K562 (cell line): ENCODE measurements around the gene KAT7.

Experiments
- BRCA1 ChIP-seq, 2 experiments: fragments of 450-650 bp in 1 of 2; sonication (generic) in 1 of 2; formaldehyde crosslinking in 1 of 2; IDR thresholded peaks; 2 replicates each; pipeline versions ENCODE4 v1.5.0 to v1.6.1; 2017 to 2020; ENCODE audit warnings: mild to moderate bottlenecking in 1 of 2, missing genetic modification reagents in 1 of 2
- XRCC5 ChIP-seq: fragments of 200-400 bp; formaldehyde crosslinking; IDR thresholded peaks from 2 replicates; pipeline ENCODE4 v1.6.1; 2017; ENCODE audit warnings: low read depth, mild to moderate bottlenecking, low read length
- ZBTB8A ChIP-seq: fragments of 450-650 bp; IDR thresholded peaks from 2 replicates; pipeline ENCODE4 v1.6.1; 2018; ENCODE audit warnings: mild to moderate bottlenecking, moderate library complexity; ENCODE audit not compliant: partially characterized antibody
- TF ChIP-seq, protein P1 (sequence below), 3 experiments: IDR thresholded peaks in 2 of 3; conservative IDR thresholded peaks in 1 of 3; 2 replicates each; pipeline ENCODE4 v1.5.1; 2011 to 2012; ENCODE audit warnings: low read length in 3 of 3, mild to moderate bottlenecking in 3 of 3, control low read depth in 2 of 3, improper control_type of control experiment in 1 of 3, inconsistent platforms in 1 of 3, low read depth in 1 of 3, mixed read lengths in 1 of 3, moderate library complexity in 1 of 3; ENCODE audit not compliant: insufficient read depth in 2 of 3

DNA sequence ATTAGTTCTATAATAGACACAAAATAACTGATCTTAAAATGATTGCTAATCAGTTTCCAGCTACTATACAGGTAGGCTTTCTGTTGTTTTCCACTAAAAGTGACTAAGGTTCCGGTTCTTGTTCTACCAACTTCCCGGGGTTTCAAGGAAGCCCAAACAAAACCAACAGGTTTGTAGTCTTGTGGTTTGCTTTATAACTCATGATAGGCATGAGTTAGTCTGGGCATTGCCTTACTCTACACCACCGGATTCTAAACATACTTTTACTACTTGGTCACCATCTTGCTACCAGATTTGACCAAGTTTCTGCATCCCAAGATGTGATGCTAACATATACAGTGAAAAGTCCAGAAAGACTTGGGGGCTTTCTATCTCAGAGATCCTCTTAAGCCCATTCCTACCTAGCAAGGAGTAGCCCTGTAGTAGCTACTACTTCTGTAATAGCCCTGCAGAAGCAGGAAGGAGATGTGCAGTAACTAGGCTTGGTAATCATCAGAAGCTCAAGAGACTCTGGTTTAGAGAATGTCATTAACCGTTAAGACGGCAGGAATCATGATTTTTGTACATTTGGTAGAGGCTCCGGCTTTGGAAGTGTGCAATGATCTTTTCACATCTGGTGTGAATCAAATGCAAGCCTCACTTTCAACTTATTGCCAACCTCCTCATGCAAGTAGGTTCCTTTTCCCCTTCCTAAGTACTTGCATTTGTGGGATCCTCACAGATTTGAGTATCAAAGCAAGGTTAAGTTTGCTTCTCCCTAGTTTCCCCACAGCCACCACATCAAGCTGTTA is 26.1 kb upstream of the KAT7 start:
- no peak for TF ChIP-seq BRCA1 (IDR thresholded peaks at IDR 0.05)
- TF ChIP-seq BRCA1 (CRISPR knock-in tag; IDR thresholded peaks at IDR 0.05): no peak
- TF ChIP-seq ZBTB8A: no peak
- TF ChIP-seq, protein P1, sequence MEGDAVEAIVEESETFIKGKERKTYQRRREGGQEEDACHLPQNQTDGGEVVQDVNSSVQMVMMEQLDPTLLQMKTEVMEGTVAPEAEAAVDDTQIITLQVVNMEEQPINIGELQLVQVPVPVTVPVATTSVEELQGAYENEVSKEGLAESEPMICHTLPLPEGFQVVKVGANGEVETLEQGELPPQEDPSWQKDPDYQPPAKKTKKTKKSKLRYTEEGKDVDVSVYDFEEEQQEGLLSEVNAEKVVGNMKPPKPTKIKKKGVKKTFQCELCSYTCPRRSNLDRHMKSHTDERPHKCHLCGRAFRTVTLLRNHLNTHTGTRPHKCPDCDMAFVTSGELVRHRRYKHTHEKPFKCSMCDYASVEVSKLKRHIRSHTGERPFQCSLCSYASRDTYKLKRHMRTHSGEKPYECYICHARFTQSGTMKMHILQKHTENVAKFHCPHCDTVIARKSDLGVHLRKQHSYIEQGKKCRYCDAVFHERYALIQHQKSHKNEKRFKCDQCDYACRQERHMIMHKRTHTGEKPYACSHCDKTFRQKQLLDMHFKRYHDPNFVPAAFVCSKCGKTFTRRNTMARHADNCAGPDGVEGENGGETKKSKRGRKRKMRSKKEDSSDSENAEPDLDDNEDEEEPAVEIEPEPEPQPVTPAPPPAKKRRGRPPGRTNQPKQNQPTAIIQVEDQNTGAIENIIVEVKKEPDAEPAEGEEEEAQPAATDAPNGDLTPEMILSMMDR (IDR thresholded peaks at IDR 0.05 in 2 of 3, conservative IDR thresholded peaks at IDR 0.05 in 1 of 3; ENCODE audit: insufficient read depth in 2 of 3, low read depth in 1 of 3, low read length in 3 of 3): no peak
- TF ChIP-seq XRCC5: no peak
